Measurements from ENCODE around the gene KRTAP5-8.
"Not testable (repeated sequence)": the region's sequence is repeated elsewhere in the genome, so short reads cannot be mapped to it uniquely, and the experiment has no call there.

Gene KRTAP5-8

DNA sequence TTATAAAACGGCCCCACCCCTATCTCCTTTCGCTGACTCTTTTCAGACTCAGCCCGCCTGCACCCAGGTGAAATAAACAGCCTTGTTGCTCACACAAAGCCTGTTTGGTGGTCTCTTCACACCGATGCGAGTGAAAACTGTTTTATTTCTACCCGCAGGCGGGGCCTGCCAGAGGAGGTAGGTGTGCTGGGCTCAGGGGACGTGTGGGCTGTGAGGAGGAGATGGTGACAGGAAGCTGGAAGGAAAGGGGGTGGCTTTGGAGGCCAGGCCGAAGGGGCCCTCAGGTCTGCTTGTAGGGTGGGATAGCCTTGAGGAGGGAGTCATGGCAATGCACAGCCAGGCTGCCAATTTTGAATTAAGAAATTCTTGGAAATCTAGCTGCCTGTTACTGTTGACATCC is 32.0 kb upstream of the KRTAP5-8 start:
- CTCF ChIA-PET = interaction anchor here (0.6 to 1.3 kb wide), 2 partner anchors 12 to 33 kb away, joined by 3 read pairs; no protein-coding TSS in a partner anchor

DNA sequence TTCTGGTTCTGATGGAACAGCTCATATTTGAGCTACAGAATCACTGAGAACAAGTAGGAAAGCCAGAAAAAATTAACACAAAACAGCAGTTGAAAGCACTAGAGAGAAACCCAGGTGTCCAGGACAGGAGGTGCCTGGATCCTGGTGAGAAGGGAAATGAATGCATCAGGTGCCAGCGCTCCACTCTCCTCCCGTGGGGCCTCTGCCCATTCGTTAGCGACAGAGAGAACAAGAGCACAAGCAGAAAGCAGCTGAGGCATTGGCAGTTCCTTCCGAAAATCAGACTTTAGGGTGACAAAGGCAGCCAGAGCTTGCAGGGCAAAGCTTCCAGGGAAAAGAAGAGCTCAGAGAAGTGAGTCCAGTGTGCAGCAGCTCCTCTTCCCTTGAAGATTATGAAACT is 30.7 kb upstream of the KRTAP5-8 start:
- TF ChIP-seq, protein P1, sequence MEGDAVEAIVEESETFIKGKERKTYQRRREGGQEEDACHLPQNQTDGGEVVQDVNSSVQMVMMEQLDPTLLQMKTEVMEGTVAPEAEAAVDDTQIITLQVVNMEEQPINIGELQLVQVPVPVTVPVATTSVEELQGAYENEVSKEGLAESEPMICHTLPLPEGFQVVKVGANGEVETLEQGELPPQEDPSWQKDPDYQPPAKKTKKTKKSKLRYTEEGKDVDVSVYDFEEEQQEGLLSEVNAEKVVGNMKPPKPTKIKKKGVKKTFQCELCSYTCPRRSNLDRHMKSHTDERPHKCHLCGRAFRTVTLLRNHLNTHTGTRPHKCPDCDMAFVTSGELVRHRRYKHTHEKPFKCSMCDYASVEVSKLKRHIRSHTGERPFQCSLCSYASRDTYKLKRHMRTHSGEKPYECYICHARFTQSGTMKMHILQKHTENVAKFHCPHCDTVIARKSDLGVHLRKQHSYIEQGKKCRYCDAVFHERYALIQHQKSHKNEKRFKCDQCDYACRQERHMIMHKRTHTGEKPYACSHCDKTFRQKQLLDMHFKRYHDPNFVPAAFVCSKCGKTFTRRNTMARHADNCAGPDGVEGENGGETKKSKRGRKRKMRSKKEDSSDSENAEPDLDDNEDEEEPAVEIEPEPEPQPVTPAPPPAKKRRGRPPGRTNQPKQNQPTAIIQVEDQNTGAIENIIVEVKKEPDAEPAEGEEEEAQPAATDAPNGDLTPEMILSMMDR (IDR thresholded peaks at IDR 0.05; ENCODE audit: control extremely low read depth, extremely low read depth, low read depth, missing control alignments) = no peak
- ChIA-PET POLR2A (no interaction called here), CTCF (interaction anchor here (1.3 to 1.8 kb wide), 3 partner anchors 14 to 66 kb away, joined by 4 to 6 read pairs (median 5); no protein-coding TSS in a partner anchor)
- no peak for DNase-seq (ENCODE audit: extremely low spot score)

More for the DNA sequence above, 32.0 kb upstream of the KRTAP5-8 start:
- POLR2A ChIA-PET = no interaction called here
- no peak for DNase-seq (ENCODE audit: extremely low spot score)
- TF ChIP-seq, protein P1 (IDR thresholded peaks at IDR 0.05; ENCODE audit: control extremely low read depth, extremely low read depth, low read depth, missing control alignments) = no peak

DNA sequence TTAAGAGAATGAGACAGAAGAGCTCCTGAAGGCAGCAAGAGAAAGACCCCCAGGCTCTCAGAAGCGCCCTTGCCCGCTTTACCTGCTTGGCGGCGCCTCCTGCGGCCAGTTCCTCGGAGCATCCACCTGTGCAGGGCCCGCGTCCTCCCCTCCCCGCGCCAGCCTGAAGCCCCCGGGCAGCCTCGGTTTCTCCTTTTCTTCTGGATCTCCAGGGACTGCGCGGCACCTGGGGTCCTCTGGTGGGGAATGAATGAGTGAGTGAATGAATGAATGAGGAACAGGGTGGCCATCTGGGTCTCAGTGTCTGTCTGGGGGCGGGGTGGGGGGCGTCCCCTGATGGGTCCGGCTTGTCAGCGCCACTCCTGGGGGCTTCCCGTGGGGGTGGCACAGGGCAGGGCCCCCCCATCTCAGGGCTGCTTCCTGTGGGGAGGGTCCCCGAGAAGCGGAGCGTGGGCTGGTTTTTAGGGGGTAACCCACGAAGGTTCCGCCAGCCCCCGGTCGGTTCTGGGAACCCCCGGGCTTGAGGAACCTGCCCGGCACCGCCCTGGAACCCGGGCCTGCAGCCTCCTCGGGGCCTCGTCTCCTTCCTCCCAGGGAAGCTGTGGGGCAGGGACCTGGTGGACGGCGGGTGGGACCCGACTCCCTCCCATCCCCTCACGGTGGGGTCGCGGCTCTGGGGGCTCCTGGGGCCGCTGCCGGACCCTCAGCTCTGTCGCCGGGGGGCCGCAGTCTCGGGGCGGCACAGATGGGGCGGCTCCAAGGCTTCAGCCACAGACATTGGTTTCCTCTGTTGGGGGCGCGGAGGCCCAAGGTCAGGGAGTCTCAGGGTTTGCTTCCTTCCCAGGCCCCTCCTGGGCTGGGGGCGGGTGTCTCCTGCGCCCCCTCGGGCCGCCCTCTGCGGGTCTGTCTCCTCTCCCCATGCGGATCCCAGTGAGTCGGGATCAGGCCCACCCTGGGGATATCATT is 19.0 kb upstream of the KRTAP5-8 start:
- ChIA-PET POLR2A (no interaction called here), CTCF (no interaction called here)

DNA sequence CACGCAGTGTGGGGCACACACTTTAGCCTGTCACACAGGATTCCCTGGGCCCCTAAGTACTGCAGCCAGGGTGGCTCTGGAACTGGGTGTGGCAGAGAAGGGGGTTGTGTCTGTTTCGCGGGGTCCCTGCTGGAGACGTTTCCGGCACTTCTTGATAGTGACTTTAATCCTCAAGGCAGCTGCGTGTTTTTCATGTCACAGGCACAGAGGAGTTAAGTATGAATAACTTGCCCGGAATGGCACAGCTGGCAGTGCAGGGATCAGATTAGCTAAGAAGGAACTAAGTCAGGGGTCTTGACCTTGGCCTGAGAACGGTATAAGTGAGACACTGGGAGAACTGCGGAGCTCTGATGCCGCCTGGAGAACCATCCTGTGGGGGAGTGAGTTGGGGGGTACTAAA is 18.3 kb upstream of the KRTAP5-8 start:
- no peak for DNase-seq (ENCODE audit: extremely low spot score)
- TF ChIP-seq, protein P1 (IDR thresholded peaks at IDR 0.05; ENCODE audit: control extremely low read depth, extremely low read depth, low read depth, missing control alignments) = no peak
- CTCF ChIA-PET = no interaction called here
- POLR2A ChIA-PET = no interaction called here

More for the DNA sequence above, 19.0 kb upstream of the KRTAP5-8 start:
- DNase-seq (ENCODE audit: extremely low spot score) = no peak
- TF ChIP-seq, protein P1 (IDR thresholded peaks at IDR 0.05; ENCODE audit: control extremely low read depth, extremely low read depth, low read depth, missing control alignments) = no peak

DNA sequence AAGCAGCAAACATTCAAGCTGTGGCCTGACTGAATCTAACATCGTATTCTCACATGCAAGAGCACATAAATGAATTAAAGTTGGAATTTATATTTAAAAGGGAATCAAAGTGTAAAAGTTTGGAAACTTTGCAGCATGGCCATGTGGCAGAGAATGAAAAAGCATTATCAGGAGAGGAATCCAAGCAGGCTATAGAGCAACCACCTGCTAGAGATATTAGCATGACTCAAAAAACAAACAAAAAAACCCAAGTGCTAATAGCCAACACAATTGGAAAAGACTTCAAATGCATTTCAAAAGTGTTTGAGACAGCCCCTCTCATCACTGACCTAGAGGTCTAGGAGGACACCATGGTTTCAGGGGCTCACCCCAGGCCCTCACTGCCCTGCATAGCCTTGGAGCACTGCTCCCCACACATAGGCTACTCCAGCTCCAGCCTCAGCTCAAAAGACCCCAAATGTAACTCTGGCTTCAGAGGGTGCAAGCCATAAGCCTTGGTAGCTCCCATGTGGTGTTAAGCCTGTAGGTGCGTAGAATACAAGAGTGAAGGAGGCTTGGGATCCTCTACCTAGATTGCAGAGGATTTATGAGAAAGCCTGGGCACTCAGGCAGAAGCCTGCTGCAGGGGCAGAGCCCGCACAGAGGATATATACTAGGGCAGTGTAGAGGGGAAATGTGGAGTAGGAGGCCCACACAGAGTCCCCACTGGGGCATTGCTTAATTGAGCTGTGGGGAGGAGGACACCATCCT is 12.5 kb upstream of the KRTAP5-8 start:
- ChIA-PET POLR2A (no interaction called here), CTCF (no interaction called here)
- no peak for DNase-seq (ENCODE audit: extremely low spot score)
- TF ChIP-seq, protein P1 (IDR thresholded peaks at IDR 0.05; ENCODE audit: control extremely low read depth, extremely low read depth, low read depth, missing control alignments) = no peak

DNA sequence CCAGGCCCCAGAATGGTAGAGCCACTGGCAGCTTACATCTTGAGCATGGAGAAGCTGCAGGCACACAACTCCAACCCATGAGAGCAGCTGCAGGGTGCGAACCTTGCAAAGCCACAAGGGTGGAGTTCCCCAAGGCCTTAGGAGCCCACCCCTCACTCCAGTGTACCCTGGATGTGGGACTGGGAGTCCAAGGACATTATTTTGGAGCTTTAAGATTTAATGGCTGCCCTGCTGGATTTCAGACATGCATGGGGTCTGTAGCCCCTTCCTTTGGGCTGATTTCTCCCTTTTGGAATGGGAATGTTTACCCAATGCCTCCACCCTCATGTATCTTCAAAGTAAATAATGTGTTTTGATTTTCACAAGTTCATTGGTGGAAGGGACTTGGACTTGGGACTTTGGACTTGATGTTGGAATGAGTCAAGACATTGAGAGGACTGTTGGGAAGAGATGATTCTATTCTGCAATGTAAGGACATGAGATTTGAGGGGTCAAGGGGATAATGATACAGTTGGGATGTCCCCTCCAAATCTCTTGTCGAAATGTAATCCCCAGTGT is 11.8 kb upstream of the KRTAP5-8 start:
- DNase-seq (ENCODE audit: extremely low spot score) = no peak
- TF ChIP-seq, protein P1 (IDR thresholded peaks at IDR 0.05; ENCODE audit: control extremely low read depth, extremely low read depth, low read depth, missing control alignments) = no peak
- CTCF ChIA-PET = no interaction called here
- POLR2A ChIA-PET = no interaction called here

DNA sequence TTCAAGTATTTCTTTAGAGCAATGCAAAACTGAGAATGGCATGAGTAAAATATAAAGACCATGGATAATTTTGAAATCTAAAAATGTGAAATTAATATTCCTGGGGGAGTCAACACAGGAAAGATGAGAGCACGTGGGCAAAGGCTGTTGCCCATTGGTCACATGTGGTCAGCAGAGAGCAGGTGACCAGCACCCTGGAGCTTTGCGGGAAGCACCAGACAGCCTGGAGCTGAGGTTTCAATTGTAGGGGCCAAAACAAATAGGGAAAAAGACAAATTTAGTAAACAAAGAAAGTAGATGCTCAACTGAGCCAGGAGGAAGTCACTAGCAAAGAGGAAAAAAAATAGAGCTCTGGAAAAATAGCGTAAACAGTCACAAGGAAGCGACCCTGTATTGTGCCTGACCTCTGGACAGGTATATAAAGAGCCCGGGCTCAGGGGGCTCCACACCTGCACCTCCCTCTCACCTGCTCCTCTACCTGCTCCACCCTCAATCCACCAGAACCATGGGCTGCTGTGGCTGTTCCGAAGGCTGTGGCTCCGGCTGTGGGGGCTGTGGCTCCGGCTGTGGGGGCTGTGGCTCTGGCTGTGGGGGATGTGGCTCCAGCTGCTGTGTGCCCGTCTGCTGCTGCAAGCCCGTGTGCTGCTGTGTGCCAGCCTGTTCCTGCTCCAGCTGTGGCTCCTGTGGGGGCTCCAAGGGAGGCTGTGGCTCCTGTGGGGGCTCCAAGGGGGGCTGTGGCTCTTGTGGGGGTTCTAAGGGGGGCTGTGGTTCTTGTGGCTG is 10.8 kb upstream of the KRTAP5-8 start, which contains the start of gene KRTAP5-7:
KRTAP5-7 (plus strand) TSS at position 472 of the 780 bp plus-strand sequence; CDS start at position 506, 34 bp downstream.
- DNase-seq (ENCODE audit: extremely low spot score); POLR2A ChIA-PET: not testable (repeated sequence)
- CTCF ChIA-PET = interaction anchor here (1.5 kb wide), 1 partner anchor 33 kb away, joined by 3 read pairs; no protein-coding TSS in a partner anchor

All from GM10248 (cell line).